Measurements from ENCODE around the gene ALDH3B2.

Gene ALDH3B2

DNA sequence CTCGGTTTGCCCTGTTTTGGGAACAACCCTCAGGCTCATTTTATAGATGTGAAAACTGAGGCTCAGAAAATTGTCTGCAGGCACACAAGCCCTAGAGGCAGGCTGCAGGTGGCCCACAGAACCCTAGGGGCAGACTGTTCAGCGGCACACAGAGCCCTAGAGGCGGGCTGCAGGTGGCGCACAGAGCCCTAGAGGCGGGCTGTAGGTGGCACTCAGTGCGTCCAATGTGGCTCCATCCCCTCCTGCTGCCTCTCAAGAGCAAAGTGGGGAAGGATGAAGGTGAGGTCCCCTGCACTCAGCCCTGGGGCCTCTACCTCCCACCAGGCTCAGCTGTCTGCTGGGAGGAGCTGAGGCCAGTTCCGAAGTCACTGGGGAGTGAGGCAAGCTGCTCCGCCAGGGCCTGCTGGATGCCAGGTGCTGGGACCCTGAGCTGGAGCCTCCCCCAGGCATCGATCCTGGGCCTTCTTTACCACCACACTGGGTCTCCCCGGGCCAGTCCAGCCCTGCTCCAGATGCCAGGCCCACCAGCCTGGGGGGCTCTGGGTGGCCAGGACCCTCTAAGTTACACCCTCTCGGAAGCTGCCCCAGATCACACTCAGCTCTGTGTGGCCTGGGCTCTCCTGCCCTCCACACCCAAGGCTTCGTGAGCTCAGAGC, 26.2 kb downstream of the ALDH3B2 start:
- no CpG with 5 or more reads among the region's 12 CpGs for WGBS (ENCODE audit: insufficient coverage, insufficient read length)
- H3K4me3 ChIP-seq (ENCODE audit: low read length), result no peak overlapping the region
- H3K27ac ChIP-seq (ENCODE audit: low read length), result no peak overlapping the region
- no peaks in the 10 kb centered on the region for H3K9me3 ChIP-seq (ENCODE audit: control insufficient read depth, insufficient read depth, low read length)
- H3K36me3 ChIP-seq (ENCODE audit: control insufficient read depth, insufficient read depth, low read length), result no peaks in the 10 kb centered on the region
- H3K4me1 ChIP-seq (ENCODE audit: control insufficient read depth, insufficient read depth, low read length), result no peaks in the 10 kb centered on the region; the same call in 1 of the 2 replicates
- no peak for DNase-seq (ENCODE audit: low read depth, low spot score)
- no peaks in the 10 kb centered on the region for H3K27me3 ChIP-seq (ENCODE audit: control insufficient read depth, insufficient read depth, low read length)

- no peaks in the 10 kb centered on the region for H3K36me3 ChIP-seq (ENCODE audit: control insufficient read depth, insufficient read depth, low read length)
- H3K27me3 ChIP-seq (ENCODE audit: control insufficient read depth, insufficient read depth, low read length), result no peaks in the 10 kb centered on the region
- no peak overlapping the region for H3K27ac ChIP-seq (ENCODE audit: low read length)
- H3K4me3 ChIP-seq (ENCODE audit: low read length), result no peak overlapping the region
- no peaks in the 10 kb centered on the region for H3K9me3 ChIP-seq (ENCODE audit: control insufficient read depth, insufficient read depth, low read length)
- H3K4me1 ChIP-seq (ENCODE audit: control insufficient read depth, insufficient read depth, low read length), result no peaks in the 10 kb centered on the region; the same call in 1 of the 2 replicates
- DNase-seq (ENCODE audit: low read depth, low spot score), result no peak
- WGBS (ENCODE audit: insufficient coverage, insufficient read length), result no CpG with 5 or more reads among the region's 15 CpGs
Observed at GRCh38 chr11:67647471-67647870, 27.0 kb downstream of the ALDH3B2 start.

GRCh38 chr11:67646535-67647336, 27.7 kb downstream of the ALDH3B2 start:
- no peak overlapping the region for H3K27ac ChIP-seq (ENCODE audit: low read length)
- no peaks in the 10 kb centered on the region for H3K36me3 ChIP-seq (ENCODE audit: control insufficient read depth, insufficient read depth, low read length)
- H3K9me3 ChIP-seq (ENCODE audit: control insufficient read depth, insufficient read depth, low read length), result no peaks in the 10 kb centered on the region
- DNase-seq (ENCODE audit: low read depth, low spot score), result no peak
- H3K4me1 ChIP-seq (ENCODE audit: control insufficient read depth, insufficient read depth, low read length), result no peaks in the 10 kb centered on the region; the same call in 1 of the 2 replicates
- WGBS (ENCODE audit: insufficient coverage, insufficient read length), result no CpG with 5 or more reads among the region's 24 CpGs
- H3K4me3 ChIP-seq (ENCODE audit: low read length), result no peak overlapping the region
- no peaks in the 10 kb centered on the region for H3K27me3 ChIP-seq (ENCODE audit: control insufficient read depth, insufficient read depth, low read length)

DNA sequence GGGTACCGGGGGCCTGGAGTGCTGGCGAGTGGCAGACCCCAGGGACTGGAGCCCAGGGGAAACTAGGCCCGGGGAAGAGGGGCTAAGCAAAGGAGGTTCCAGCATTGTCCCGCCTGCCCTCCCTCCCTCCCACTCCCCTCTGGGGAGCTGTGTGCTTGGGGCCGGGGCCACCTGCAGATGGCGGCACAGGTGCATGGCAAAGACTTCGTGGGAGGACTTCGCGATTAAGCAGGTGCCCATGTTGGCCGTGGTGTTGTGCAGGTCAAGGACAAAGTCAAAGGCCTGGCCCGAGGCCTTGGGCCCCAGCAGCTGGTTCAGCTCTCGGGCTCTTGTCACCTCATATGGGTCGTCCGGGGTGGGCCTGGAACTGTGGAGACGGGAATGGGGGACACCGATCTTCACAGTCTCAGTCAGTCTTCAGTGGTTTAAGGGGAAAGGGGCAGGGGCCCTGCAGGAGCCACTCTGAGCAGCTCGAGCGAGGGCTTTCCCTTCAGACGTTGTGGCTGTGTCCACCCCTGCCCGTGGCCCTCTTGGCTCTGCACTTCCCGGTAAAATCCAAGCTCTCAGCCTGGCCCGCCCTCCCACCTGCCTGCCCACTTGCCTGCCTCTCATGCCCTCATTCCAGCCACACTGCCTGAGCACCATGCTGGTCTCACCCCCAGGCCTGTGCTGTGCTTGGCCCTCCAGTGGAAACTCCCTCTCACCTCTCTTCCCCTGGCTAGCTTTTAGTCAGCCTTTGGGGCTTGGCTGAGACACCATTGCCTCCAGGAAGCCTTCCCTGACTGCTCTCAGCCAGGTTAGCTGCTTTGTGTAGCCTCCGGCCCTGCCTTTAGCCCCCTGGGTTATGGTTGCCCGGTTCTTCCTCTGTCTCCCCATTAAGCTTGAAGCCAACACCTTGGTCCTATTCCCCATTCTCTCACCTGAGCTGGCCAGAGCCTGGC, 28.6 kb downstream of the ALDH3B2 start:
- WGBS (ENCODE audit: insufficient coverage, insufficient read length), result no CpG with 5 or more reads among the region's 24 CpGs
- DNase-seq (ENCODE audit: low read depth, low spot score), result no peak
- no peaks in the 10 kb centered on the region for H3K9me3 ChIP-seq (ENCODE audit: control insufficient read depth, insufficient read depth, low read length)
- no peaks in the 10 kb centered on the region for H3K36me3 ChIP-seq (ENCODE audit: control insufficient read depth, insufficient read depth, low read length)
- no peak overlapping the region for H3K4me3 ChIP-seq (ENCODE audit: low read length)
- H3K27ac ChIP-seq (ENCODE audit: low read length), result no peak overlapping the region
- no peaks in the 10 kb centered on the region; the same call in 1 of the 2 replicates for H3K4me1 ChIP-seq (ENCODE audit: control insufficient read depth, insufficient read depth, low read length)
- H3K27me3 ChIP-seq (ENCODE audit: control insufficient read depth, insufficient read depth, low read length), result no peaks in the 10 kb centered on the region; the same call in 1 of the 2 replicates

DNA sequence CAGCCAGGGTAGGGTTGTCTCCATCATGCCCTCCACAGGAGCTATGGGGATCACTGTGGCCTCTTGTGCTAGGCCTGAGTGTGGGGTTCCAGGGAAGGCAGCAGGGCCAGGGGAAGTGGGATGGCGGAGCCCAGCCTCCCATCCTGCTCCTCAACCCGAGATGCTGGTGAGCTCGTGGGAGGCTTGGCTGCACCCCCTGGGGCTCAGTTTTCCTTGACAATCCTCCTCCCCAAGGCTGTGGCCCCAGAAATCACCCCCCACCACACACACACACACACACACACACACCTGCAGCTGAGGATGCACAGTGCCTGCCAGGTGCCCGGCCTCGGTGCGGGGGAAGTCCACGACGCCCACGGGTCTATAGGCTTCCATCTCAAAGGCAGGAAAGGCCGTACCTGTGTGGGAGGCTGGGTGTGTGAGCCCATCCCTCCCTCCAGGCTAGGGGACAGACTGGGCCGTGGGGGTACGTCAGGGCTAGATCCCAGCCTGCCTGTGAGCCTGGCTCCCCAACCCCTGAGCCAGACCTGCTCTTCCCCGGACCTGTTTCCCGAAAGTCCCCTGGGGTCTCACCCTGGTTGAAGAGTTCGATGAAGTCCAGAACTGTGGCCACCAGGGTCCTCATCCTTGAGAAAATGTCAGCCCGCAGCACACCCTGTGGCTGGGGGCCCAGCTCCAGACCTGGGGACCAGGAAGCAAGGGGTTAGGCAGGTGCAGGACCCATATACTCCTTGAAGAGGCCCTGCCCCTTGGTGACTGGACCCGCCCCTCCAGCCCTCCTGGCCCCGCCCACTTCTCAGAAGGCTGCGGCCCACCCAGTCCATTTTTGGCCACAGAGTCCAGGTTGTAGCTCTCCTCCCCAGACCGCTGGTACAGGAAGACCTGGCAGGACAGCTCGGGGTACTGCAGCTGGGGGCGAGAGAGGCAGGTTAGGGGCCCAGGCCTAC, 29.7 kb downstream of the ALDH3B2 start:
- Histone ChIP-seq H3K4me3 (ENCODE audit: low read length) (no peak overlapping the region), H3K27me3 (ENCODE audit: control insufficient read depth, insufficient read depth, low read length) (peaks cover 3% of the 10 kb centered on the region; the same call in 1 of the 2 replicates), H3K36me3 (ENCODE audit: control insufficient read depth, insufficient read depth, low read length) (no peaks in the 10 kb centered on the region), H3K4me1 (ENCODE audit: control insufficient read depth, insufficient read depth, low read length) (no peaks in the 10 kb centered on the region; the same call in 1 of the 2 replicates), H3K27ac (ENCODE audit: low read length) (no peak overlapping the region), H3K9me3 (ENCODE audit: control insufficient read depth, insufficient read depth, low read length) (no peaks in the 10 kb centered on the region)
- DNase-seq (ENCODE audit: low read depth, low spot score), result no peak
- no CpG with 5 or more reads among the region's 22 CpGs for WGBS (ENCODE audit: insufficient coverage, insufficient read length)

GRCh38 chr11:67644042-67644441, 30.4 kb downstream of the ALDH3B2 start:
- no peak overlapping the region for H3K27ac ChIP-seq (ENCODE audit: low read length)
- no peaks in the 10 kb centered on the region for H3K9me3 ChIP-seq (ENCODE audit: control insufficient read depth, insufficient read depth, low read length)
- no peak overlapping the region for H3K4me3 ChIP-seq (ENCODE audit: low read length)
- DNase-seq (ENCODE audit: low read depth, low spot score), result no peak
- H3K4me1 ChIP-seq (ENCODE audit: control insufficient read depth, insufficient read depth, low read length), result no peaks in the 10 kb centered on the region; the same call in 1 of the 2 replicates
- peaks cover 3% of the 10 kb centered on the region; the same call in 1 of the 2 replicates for H3K27me3 ChIP-seq (ENCODE audit: control insufficient read depth, insufficient read depth, low read length)
- H3K36me3 ChIP-seq (ENCODE audit: control insufficient read depth, insufficient read depth, low read length), result no peaks in the 10 kb centered on the region
- WGBS (ENCODE audit: insufficient coverage, insufficient read length), result no CpG with 5 or more reads among the region's 5 CpGs

DNA sequence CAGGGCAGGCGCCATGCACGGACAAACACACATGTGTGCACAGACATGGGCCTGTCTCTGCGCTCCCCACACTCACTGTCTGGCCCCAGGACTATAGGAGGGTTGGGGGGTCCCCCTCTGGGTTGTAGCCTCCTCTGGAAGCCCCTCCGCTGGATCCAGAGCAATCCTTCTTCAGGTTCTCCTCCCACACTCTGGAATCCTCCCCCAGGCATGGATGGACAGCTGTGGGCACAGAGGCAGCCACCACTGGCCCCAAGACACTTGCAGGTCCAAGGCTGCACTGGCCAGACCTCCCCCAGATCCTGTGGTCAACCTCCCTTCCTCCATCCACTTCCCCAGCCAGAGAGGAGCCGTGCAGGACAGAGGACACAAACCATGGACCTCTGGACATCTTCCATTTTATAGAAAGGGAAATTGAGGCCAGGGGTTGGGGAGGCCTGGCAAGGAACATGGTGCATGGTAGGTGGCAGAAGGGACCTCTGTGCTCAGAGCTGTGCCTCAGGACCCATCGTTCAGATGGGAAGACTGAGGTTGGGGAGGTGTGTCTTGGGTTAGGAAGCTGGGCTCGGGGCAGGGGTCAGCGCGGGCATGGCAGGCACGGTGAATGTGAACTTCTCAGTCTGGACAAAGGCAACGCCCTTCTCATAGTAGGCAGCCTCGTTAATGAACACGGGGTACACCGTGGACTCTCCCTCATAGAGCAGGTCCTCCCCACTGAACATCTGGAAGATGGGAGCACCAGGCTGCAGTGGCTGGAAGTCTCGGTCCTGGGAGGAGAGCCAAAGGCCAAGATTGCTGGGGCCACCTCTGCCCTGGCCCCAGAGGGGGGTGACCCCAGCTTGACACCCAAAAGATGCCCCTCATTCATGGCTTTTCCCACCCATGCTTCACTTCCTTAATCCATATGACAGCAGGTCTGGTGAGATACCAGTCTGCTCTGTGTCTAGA, 32.0 kb downstream of the ALDH3B2 start:
- H3K36me3 ChIP-seq (ENCODE audit: control insufficient read depth, insufficient read depth, low read length), result no peaks in the 10 kb centered on the region
- WGBS (ENCODE audit: insufficient coverage, insufficient read length), result no CpG with 5 or more reads among the region's 15 CpGs
- H3K4me1 ChIP-seq (ENCODE audit: control insufficient read depth, insufficient read depth, low read length), result no peaks in the 10 kb centered on the region; the same call in 1 of the 2 replicates
- no peaks in the 10 kb centered on the region for H3K9me3 ChIP-seq (ENCODE audit: control insufficient read depth, insufficient read depth, low read length)
- no peak for DNase-seq (ENCODE audit: low read depth, low spot score)
- no peak overlapping the region for H3K27ac ChIP-seq (ENCODE audit: low read length)
- peaks cover 3% of the 10 kb centered on the region; the same call in 1 of the 2 replicates for H3K27me3 ChIP-seq (ENCODE audit: control insufficient read depth, insufficient read depth, low read length)
- H3K4me3 ChIP-seq (ENCODE audit: low read length), result no peak overlapping the region

DNA sequence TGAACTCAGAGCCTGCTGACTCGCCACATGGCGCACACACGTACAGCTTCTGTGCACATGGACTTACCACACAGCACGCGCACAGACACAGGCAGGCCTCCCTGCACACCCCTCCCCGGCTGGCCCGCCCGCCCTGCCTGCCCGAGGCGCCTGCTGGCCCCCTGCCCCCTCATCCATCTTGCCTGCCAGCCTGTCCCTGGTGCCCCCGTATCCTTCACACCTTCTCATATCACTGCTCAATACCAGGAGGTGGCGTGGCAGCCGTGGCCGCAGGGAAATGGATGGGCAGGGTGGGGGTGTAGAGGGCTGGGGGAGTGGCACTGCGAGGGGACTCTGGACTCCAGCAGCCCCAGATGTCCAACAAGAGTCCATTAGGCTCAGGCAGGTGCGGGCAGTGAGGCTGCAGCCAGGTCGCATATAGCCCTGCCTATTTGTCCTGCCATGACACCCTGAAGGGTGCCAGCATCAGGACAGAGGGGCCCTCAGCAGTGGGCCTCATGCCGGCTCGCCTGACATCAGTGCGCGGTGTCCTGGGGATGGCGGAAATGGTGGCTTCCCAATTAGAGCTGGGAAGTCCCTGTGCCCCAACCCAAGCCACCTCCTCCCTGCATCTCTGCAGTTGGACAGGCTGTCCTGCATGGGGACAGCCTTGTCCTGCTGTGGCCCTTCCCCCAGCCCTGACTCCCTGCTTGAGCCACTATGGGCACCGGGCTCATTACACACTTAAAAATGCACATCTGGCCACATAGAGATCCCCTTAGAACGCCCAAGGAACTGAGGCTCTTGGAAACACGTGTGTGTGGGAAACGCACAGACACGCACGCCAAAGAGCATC, 32.9 kb downstream of the ALDH3B2 start:
- Histone ChIP-seq H3K27ac (ENCODE audit: low read length) (no peak overlapping the region), H3K9me3 (ENCODE audit: control insufficient read depth, insufficient read depth, low read length) (no peaks in the 10 kb centered on the region), H3K4me3 (ENCODE audit: low read length) (no peak overlapping the region), H3K27me3 (ENCODE audit: control insufficient read depth, insufficient read depth, low read length) (peaks cover 3% of the 10 kb centered on the region; the same call in 1 of the 2 replicates), H3K36me3 (ENCODE audit: control insufficient read depth, insufficient read depth, low read length) (no peaks in the 10 kb centered on the region), H3K4me1 (ENCODE audit: control insufficient read depth, insufficient read depth, low read length) (no peaks in the 10 kb centered on the region; the same call in 1 of the 2 replicates)
- DNase-seq (ENCODE audit: low read depth, low spot score), result no peak
- no CpG with 5 or more reads among the region's 28 CpGs for WGBS (ENCODE audit: insufficient coverage, insufficient read length)
